SU-DHL-6 (cell line): ENCODE data around the gene ARL8B.

Source experiments
- H2AFZ ChIP-seq: fragments of 200-600 bp; sonication (generic); 2 replicates; pipeline ENCODE4 v1.6.1; 2014; ENCODE audit warnings: low read depth, mild to moderate bottlenecking, moderate library complexity, mixed read lengths, antibody characterized with exemption, low read length; ENCODE audit not compliant: severe bottlenecking
- H3F3A ChIP-seq: fragments of 200-600 bp; shearing (Covaris generic); 2 replicates; pipeline ENCODE4 v1.6.0; 2016; ENCODE audit warnings: antibody characterized with exemption, mild to moderate bottlenecking; ENCODE audit not compliant: insufficient read depth
- H3K27ac ChIP-seq: fragments of 200-600 bp; sonication (generic); 2 replicates; pipeline ENCODE4 v1.5.1; 2016; ENCODE audit warnings: low read depth, mild to moderate bottlenecking, low read length, moderate library complexity, mixed read lengths
- H3K27me3 ChIP-seq: fragments of 200-600 bp; sonication (generic), shearing (Covaris generic); 2 replicates; pipeline ENCODE4 v1.6.0; 2014; ENCODE audit warnings: mild to moderate bottlenecking, low read length
- H3K36me3 ChIP-seq: fragments of 200-600 bp; sonication (generic); 2 replicates; pipeline ENCODE4 v1.6.1; 2014; ENCODE audit warnings: mild to moderate bottlenecking, low read length, mixed read lengths
- H3K4me2 ChIP-seq: fragments of 300-600, 200-600 bp; shearing (Covaris generic), sonication (generic); 2 replicates; pipeline ENCODE4 v1.6.0; 2014; ENCODE audit warnings: low read length, low read depth, mild to moderate bottlenecking; ENCODE audit not compliant: poor library complexity, severe bottlenecking
- H3K4me3 ChIP-seq: fragments of 200-600 bp; sonication (generic); 2 replicates; pipeline ENCODE4 v1.5.1; 2014; ENCODE audit warnings: antibody characterized with exemption, low read length, mild to moderate bottlenecking, mixed read lengths; ENCODE audit not compliant: insufficient read depth, poor library complexity, severe bottlenecking
- H3K79me2 ChIP-seq: fragments of 200-600 bp; sonication (generic); 2 replicates; pipeline ENCODE4 v1.6.1; 2014; ENCODE audit warnings: mild to moderate bottlenecking, low read length, moderate library complexity; ENCODE audit not compliant: insufficient read depth
- H3K9ac ChIP-seq: fragments of 200-600 bp; sonication (generic); 2 replicates; pipeline ENCODE4 v1.7.0; 2014; ENCODE audit warnings: mild to moderate bottlenecking, low read length
- H3K9me2 ChIP-seq: fragments of 200-600 bp; sonication (generic); replicated peaks from 2 replicates; pipeline ENCODE4 v1.6.1; 2014; ENCODE audit warnings: low read length; ENCODE audit not compliant: insufficient read depth
- H3K9me3 ChIP-seq: fragments of 200-600 bp; sonication (generic); 2 replicates; pipeline ENCODE4 v1.6.1; 2014; ENCODE audit warnings: low read length, mixed read lengths; ENCODE audit not compliant: insufficient read depth
- H4K20me1 ChIP-seq: fragments of 200-600 bp; sonication (generic); 2 replicates; pipeline ENCODE4 v1.6.1; 2014; ENCODE audit warnings: low read depth, mild to moderate bottlenecking, antibody characterized with exemption, low read length, moderate library complexity, mixed read lengths
- EZH2phosphoT487 ChIP-seq: fragments of 200-600 bp; sonication (generic), shearing (Covaris generic); conservative IDR thresholded peaks from 2 replicates; pipeline ENCODE4 v1.6.1; 2018; ENCODE audit warnings: mild to moderate bottlenecking, antibody characterized with exemption, low read length, moderate library complexity, mixed read lengths
- TF ChIP-seq, protein P1 (sequence below): fragments of 200-600 bp; sonication (generic); IDR thresholded peaks from one replicate; pipeline ENCODE4 v1.5.1; 2017; ENCODE audit warnings: antibody characterized with exemption, mild to moderate bottlenecking, low read length, moderate library complexity; ENCODE audit not compliant: insufficient read depth, poor library complexity, severe bottlenecking

The ARL8B gene

DNA sequence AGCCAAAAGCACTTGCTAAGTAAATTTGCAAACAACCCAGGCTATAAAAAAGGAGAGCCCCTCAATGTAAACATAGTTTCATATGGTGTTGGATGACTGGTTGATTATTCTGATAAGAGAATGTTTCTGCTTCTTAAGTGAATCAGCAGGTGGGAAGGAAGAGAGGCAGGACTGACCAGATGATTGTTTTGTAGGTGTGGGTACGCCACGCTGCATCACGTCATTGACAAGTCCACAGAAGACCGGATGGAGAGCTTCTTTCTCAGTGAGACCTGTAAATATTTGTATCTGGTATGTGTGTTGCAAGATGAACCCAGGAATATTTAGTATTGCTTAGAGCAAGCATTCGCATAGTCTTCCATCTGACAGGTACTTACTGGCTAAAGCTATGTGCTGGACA lies 88.8 kb downstream of the ARL8B start:
- Histone ChIP-seq H3K36me3 (peaks cover 79% of the 10 kb centered on the region), H2AFZ (no peak overlapping the region), H3K27ac (no peak overlapping the region), H3K27me3 (no peaks in the 10 kb centered on the region), H3K4me3 (no peak overlapping the region), H3F3A (peaks cover 3% of the 10 kb centered on the region; the same call in 1 of the 2 replicates), H3K9me2 (no peaks in the 10 kb centered on the region), H3K79me2 (peaks cover 26% of the 10 kb centered on the region), H3K4me2 (no peak overlapping the region), H4K20me1 (peaks cover 19% of the 10 kb centered on the region; the same call in 1 of the 2 replicates), H3K9ac (no peak overlapping the region), H3K9me3 (no peaks in the 10 kb centered on the region)
- no peak for TF ChIP-seq EZH2phosphoT487
- TF ChIP-seq, protein P1, sequence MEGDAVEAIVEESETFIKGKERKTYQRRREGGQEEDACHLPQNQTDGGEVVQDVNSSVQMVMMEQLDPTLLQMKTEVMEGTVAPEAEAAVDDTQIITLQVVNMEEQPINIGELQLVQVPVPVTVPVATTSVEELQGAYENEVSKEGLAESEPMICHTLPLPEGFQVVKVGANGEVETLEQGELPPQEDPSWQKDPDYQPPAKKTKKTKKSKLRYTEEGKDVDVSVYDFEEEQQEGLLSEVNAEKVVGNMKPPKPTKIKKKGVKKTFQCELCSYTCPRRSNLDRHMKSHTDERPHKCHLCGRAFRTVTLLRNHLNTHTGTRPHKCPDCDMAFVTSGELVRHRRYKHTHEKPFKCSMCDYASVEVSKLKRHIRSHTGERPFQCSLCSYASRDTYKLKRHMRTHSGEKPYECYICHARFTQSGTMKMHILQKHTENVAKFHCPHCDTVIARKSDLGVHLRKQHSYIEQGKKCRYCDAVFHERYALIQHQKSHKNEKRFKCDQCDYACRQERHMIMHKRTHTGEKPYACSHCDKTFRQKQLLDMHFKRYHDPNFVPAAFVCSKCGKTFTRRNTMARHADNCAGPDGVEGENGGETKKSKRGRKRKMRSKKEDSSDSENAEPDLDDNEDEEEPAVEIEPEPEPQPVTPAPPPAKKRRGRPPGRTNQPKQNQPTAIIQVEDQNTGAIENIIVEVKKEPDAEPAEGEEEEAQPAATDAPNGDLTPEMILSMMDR, result no peak

DNA sequence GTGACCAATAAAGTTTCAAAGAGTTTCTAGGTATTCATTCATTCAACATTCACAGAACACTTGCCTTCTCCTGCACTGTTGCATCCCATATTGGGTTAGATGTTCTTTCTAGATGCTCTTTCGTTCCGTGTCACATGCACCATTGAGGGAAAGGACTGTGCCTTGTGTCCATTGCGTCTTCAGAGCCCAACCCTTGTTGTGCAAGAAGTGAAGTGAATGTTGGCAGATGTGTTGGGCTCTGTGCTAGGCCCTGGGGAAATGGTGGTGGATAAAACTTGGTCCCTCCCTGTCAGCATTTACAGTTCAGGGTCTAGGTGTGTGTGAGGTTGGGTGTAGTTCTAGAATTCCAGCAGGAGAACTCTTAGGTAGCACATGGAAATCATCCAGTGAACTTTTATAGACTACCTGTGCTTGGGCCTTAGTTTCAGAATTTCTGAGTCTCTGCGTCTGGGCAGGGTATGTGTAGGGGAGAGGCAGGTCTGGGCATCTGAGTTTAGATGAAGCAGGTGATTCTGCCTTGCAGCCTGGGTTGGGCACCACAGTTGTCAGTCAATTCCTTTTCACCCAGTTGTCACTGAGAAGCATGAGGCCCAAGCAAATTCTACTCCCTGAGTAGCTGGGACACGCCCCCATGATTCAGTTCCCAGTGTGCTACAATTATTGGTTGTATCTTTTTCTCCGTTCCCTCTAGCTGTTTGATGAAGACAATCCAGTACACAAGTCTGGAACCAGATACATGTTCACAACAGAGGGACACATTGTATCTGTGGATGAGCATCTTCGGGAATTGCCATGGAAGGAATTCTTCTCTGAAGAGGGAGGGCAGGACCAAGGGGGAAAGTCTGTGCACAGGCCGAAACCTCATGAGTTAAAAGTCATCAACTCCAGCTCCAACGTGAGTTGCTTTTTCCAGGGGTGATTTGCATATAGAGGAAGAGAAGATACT lies 90.8 kb downstream of the ARL8B start:
- Histone ChIP-seq H3K79me2 (peaks cover 17% of the 10 kb centered on the region), H3K36me3 (peaks cover 81% of the 10 kb centered on the region), H4K20me1 (peaks cover 20% of the 10 kb centered on the region; the same call in 1 of the 2 replicates), H3F3A (peaks cover 18% of the 10 kb centered on the region), H3K4me3 (no peak overlapping the region), H3K4me2 (no peak overlapping the region), H3K9me3 (no peaks in the 10 kb centered on the region), H3K9ac (no peak overlapping the region), H2AFZ (no peak overlapping the region), H3K27me3 (no peaks in the 10 kb centered on the region), H3K9me2 (no peaks in the 10 kb centered on the region), H3K27ac (no peak overlapping the region)
- TF ChIP-seq EZH2phosphoT487, result no peak
- TF ChIP-seq, protein P1, result no peak

DNA sequence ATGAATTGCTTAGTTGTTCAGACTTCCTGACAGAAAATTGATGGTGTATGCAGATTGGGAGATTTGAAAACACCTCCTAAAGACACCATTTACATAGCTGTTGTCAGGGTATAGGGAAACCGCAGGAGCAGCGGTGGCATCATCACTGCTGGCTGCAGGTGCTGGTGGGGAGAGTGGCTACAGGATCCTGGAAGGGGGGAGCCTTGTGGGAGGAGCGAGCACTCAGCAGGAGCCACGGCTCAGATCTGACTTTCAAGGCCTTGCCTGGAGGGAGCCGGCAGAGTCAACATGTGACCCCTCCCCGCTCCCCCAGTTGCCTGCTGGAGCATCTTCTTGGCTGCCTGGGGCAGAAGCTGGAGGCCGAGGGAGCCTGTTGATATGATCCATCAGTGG lies 91.5 kb downstream of the ARL8B start:
- no peak overlapping the region for H3K9ac ChIP-seq
- H3K79me2 ChIP-seq, result peaks cover 17% of the 10 kb centered on the region
- no peak overlapping the region for H3K4me3 ChIP-seq
- H3K4me2 ChIP-seq, result no peak overlapping the region
- TF ChIP-seq EZH2phosphoT487, result no peak
- TF ChIP-seq, protein P1, result no peak
- no peak overlapping the region for H2AFZ ChIP-seq
- H3K27me3 ChIP-seq, result no peaks in the 10 kb centered on the region
- no peaks in the 10 kb centered on the region for H3K9me3 ChIP-seq
- H3K36me3 ChIP-seq, result peaks cover 81% of the 10 kb centered on the region
- H4K20me1 ChIP-seq, result peaks cover 20% of the 10 kb centered on the region; the same call in 1 of the 2 replicates
- no peaks in the 10 kb centered on the region for H3K9me2 ChIP-seq
- peaks cover 25% of the 10 kb centered on the region for H3F3A ChIP-seq
- no peak overlapping the region for H3K27ac ChIP-seq
